ENCODE measurements around the gene RIN2.
"Not testable (repeated sequence)": the region's sequence is repeated elsewhere in the genome, so short reads cannot be mapped to it uniquely, and the experiment has no call there.

The RIN2 gene

DNA sequence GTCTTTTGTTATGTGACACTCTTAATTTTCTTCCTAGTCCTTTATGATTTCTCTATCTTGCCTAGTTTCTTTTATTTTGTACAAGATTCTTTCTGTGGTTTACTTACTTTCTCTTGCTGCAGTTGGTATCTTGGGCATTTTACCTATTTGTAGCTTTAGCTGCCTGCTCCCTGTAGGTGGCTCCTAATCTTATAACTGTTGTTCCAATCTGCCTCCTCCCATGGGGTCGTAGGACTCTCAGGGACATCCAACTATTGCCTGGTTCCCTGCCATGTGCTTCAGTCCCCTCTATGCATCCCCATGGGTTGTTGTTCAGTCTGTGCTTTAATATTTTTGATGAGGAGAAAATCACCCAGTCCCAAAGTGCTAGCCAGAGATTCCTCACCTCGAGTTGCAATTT lies 31.4 kb downstream of the RIN2 start:
- no peak for DNase-seq

DNA sequence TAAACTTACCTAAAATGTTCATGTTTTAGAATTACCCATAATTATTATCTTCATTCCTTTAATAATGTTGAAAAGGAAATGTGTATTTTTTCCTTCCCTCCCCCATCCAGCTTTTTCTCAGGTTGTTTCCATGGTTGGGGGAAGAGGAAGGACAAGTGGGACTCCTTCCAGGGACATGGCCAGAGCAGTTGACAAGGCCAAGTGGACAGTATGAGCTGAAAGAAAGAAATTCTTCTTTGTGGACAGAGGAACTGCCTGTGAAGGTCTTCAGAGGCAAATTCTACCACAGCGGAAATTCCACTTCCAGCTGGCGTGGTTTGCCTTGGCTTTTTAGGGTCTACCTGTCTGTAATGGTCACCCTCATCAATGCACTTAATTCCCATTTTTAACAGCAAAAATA lies 33.8 kb downstream of the RIN2 start:
- no peak for DNase-seq

DNA sequence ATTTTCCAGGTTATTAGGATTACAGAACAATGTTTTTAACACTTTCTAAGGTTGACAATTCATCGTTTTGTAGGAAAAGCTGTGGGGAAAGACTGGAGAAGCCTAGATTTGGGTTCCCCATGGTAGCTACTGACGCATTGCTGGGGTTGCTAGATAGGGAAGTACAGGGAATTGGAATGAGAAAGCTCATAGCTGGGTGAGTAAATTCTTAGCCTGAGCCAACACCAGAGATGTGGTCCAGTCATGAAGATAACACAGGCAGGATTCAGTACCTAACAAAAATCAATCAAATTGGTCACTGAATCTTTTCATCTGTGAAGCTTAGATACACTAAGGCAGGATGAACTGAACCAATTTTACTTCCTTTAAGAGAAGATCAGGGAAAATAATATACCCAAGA lies 35.7 kb downstream of the RIN2 start:
- DNase-seq, result no peak

DNA sequence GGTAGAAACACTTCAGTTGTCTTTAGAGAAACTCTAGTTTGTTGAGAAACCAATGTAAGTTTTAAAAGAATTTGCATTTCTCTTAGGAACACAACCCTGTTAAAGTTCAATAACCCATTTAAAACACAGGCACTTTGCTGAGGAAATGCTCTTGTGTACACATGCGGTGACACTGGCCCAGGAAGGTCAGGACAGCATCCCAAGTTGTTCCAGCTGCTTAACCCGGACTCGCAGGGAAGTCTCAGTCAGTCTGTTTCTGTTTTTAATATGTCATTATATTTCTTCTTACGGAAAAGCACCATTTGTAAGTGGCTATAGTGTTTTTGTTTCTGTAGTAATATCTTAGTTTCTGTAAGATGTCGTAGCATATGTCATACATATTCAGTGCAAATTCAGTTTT lies 36.9 kb downstream of the RIN2 start:
- DNase-seq, result no peak

DNA sequence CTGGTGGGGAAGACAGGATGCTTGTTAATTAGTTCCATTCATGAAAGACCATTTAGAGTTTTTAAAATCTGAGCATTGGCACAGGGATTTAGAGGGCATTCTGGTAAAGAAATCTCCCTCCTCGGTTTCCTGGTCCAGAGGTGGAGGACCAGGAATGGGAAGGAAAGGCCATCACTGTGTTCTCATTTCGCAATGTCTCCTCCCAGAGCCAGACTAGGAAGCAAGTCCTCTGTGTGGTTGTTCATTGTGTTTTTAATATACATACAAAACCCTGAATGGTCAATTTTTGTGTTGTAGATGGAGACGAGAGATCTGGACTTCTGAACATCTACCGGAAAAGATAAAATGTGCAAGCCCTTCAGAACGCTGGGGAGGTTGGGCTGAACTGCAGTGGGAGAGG lies 41.3 kb downstream of the RIN2 start:
- DNase-seq, result no peak

DNA sequence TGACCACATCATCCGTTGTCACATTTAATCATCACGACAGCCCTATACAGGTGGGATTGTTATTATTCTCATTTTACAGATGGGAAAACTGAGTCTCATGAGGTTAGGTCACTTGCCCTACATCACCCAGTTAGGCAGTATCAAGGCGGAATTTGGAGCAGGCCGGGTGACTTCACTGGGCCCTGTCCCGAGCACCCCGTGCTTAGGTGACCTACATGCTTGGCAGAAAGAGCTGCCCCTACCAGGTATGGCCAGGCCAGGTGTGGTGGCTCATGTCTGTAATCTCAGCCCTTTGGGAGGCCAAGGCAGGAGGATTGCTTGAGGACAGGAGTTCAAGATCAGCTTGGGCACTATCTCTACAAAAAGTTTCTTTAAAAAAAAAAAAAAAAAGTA lies 44.0 kb downstream of the RIN2 start:
- DNase-seq, result no peak

DNA sequence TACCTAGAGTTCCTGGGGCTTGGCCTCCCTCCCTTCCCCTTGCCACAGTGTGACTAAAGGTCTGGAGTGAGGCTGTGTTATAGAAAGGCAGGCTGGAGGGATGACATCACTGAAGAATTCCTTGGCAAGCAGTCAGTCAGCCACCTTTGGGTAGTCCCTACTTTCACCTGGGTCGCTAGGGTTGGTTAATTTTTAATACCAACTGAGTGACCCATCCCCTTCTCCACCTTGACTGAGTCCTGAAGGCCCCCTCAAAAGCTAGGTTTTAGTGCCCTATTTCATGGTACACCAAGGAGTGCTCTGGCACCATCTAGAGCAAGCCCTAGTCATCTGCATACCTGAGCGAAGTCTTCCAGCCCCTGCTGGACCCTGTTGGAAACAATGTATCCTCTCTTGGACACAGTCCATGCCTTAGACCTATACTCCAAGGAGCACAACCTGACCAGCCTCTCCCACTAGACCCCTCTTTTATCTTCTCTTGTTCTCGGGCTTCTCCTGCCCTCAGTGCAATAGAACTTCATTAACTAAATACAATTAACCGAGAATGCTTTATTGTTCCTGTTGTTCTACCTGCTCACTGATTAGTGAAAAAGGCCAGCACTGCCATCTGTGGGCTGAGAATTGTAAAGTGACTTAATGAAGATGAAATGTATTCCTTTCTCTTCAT lies 44.6 kb downstream of the RIN2 start:
- peak; percentile 12 to 35 for DNase-seq

DNA sequence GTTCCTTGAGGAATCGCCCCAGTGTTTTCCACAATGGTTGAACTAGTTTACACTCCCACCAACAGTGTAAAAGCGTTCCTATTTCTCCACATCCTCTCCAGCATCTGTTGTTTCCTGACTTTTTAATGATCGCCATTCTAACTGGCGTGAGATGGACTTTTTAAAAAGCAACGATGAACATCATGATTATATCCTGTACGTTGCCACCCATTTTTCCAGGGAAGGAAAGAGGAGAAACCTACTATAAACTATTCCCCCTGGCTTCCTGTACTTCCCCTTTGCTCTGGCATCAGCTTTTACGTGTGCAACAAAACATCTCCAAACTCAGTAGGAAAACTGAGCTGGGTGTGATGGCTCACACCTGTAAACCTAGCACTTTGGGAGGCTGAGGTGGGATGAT lies 48.2 kb downstream of the RIN2 start:
- not testable (repeated sequence) for DNase-seq

DNA sequence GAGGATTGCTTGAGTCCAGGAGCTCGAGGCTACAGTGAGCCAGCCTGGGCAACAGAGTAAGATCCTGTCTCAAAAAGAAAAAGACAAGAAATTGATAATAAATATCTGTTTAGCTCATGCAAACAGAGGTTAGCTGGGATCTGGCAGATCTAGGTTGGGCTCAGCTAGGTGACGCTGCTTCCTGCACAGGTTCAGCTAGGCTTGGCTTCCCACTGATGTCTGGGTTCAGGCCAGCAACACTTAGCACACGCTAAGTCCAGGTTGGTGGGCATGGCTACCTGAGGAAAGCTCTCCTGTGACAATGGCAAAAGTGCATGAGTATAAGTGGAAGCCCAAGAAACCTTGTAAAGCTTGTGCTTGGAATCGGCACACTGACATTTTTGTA lies 48.7 kb downstream of the RIN2 start:
- no peak for DNase-seq

DNA sequence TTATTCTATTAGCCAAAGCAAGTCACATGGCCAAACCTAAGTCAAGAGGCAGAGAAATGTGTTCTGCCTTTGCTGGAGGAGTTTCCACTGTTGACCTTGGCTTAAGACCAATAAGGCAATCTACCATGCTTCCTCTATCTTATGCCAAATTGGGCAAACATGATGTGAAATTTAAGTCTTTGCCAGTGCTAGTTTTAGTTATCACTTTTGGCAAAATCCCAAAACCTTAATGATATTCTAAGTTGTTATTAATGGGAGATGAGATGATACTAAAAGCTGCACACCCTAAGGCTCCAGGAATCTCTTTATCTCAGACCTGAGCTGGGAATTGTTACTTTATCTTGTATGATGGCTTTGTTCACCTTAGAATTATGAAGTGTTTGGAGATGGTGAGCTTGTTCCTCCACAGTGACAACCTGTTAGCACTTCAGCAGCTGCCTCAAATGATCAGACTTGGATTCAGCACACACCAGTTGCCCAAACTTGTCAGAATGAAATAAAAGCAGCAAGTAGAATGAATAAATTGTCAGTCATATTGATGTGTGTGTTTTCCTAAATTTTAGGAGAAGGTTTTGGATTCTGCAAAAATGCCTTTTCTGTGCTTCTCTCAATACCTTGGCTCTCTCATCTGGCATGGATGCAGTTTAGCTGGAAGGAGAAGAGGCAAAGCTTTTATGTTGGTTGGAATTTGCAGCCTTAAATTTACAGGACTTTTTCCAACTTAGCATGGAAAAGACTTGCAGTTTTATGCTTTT lies 49.3 kb downstream of the RIN2 start:
- peak; percentile 12 to 20 for DNase-seq
